K562 (cell line): Measurements from ENCODE around the gene ALS2CL. TPM values are rescaled to one million over a fixed set of nuclear protein-coding genes. Genes with fewer than 3 reads are reported as not detected.
A peak's percentile ranks its signal among the peaks of the same experiment; 100 is the strongest.

Experiments used
- ATAC-seq: fragments of 200-7000 bp; cut with Tn5 transposase; 3 replicates; pipeline ENCODE4 v1.9.1; 2020; ENCODE audit warnings: moderate library complexity
- BruUV-seq: library from RNA; stranded (reverse); fragments of 400-500 nt; replicated peaks from 2 replicates; lab custom pipeline; 2021; lab: Mats Ljungman, UMichigan
- CTCF ChIA-PET: fragments of 300-600 bp; formaldehyde crosslinking; extraction: SDS; loops from one replicate; lab custom pipeline; 2021; ENCODE audit warnings: low intra/inter-chr PET ratio; lab: Yijun Ruan, JAX
- POLR2A ChIA-PET: fragments of 300-600, 350-650 bp; sonication (Branson Sonifier 250); formaldehyde crosslinking; extraction: SDS; loops from one replicate; lab custom pipeline; 2021; ENCODE audit warnings: antibody characterized with exemption, inconsistent platforms; lab: Yijun Ruan, JAX
- DNase-seq, 4 experiments: peaks; one replicate each; pipeline versions ENCODE4 v3.0.0 to v3.0.0-alpha.2; 2011 to 2018; ENCODE audit warnings: low spot score in 3 of 4, mixed read lengths in 3 of 4; ENCODE audit errors: extremely low read depth in 1 of 4
- FAIRE-seq: peaks from 2 replicates; lab custom pipeline; 2011; peaks lifted over from hg19 to GRCh38; lab: Jason Lieb, UNC
- H2AFZ ChIP-seq: 2 replicates; pipeline ENCODE4 v1.6.0; 2011; ENCODE audit warnings: low read depth, low read length, control low read depth, inconsistent platforms
- H3K27ac ChIP-seq: fragments of 200-600 bp; 3 replicates; pipeline ENCODE4 v1.8.0; 2011; ENCODE audit warnings: low read depth, mild to moderate bottlenecking, control low read depth, inconsistent platforms, low read length, moderate library complexity, mixed read lengths; ENCODE audit errors: extremely low read depth
- H3K27me3 ChIP-seq, 2 experiments: fragments of 300-600 bp in 1 of 2; 2 replicates in 1 of 2; 3 replicates in 1 of 2; pipeline versions ENCODE4 v1.6.0 to v1.8.0; 2011; ENCODE audit warnings: inconsistent platforms in 2 of 2, low read length in 2 of 2, mild to moderate bottlenecking in 1 of 2, mixed read lengths in 1 of 2, moderate library complexity in 1 of 2; ENCODE audit not compliant: control insufficient read depth in 2 of 2, insufficient read depth in 2 of 2
- H3K36me3 ChIP-seq: fragments of 300-600 bp; 3 replicates; pipeline ENCODE4 v1.8.0; 2011; ENCODE audit warnings: mild to moderate bottlenecking, low read length, inconsistent platforms; ENCODE audit not compliant: control insufficient read depth, insufficient read depth
- H3K4me1 ChIP-seq, 2 experiments: fragments of 200-600 bp in 1 of 2; replicated peaks in 1 of 2; 2 replicates in 1 of 2; 3 replicates in 1 of 2; pipeline versions ENCODE4 v1.5.1 to v1.8.0; 2011; ENCODE audit warnings: inconsistent platforms in 2 of 2, low read length in 2 of 2, mild to moderate bottlenecking in 1 of 2, mixed read lengths in 1 of 2, moderate library complexity in 1 of 2; ENCODE audit not compliant: control insufficient read depth in 2 of 2, insufficient read depth in 2 of 2
- H3K4me2 ChIP-seq: 2 replicates; pipeline ENCODE4 v1.6.1; 2011; ENCODE audit warnings: low read length, control low read depth, inconsistent platforms, mixed read lengths; ENCODE audit not compliant: insufficient read depth
- H3K4me3 ChIP-seq: fragments of 200-600 bp; sonication (generic), shearing (Covaris generic); 2 replicates; pipeline ENCODE4 v1.5.1; 2016; ENCODE audit warnings: control low read depth, inconsistent platforms
- H3K79me2 ChIP-seq: fragments of 200-600 bp; 3 replicates; pipeline ENCODE4 v1.8.0; 2011; ENCODE audit warnings: low read length, inconsistent platforms; ENCODE audit not compliant: control insufficient read depth, insufficient read depth
- H3K9ac ChIP-seq, 2 experiments: 2 replicates each; pipeline versions ENCODE4 v1.6.0 to v1.6.1; 2011; ENCODE audit warnings: low read depth in 2 of 2, low read length in 2 of 2, control low read depth in 1 of 2, inconsistent platforms in 1 of 2, mild to moderate bottlenecking in 1 of 2, mixed read lengths in 1 of 2; ENCODE audit not compliant: insufficient read depth in 1 of 2
- H3K9me1 ChIP-seq: one replicate; pipeline ENCODE4 v1.6.0; 2011; ENCODE audit warnings: inconsistent platforms, mild to moderate bottlenecking, low read length, moderate library complexity; ENCODE audit not compliant: control insufficient read depth, insufficient read depth
- H3K9me3 ChIP-seq: replicated peaks from 2 replicates; pipeline ENCODE4 v1.5.1; 2011; ENCODE audit warnings: low read depth, low read length, inconsistent platforms; ENCODE audit not compliant: control insufficient read depth, insufficient read depth
- H4K20me1 ChIP-seq: replicated peaks from 2 replicates; pipeline ENCODE4 v1.6.1; 2011; ENCODE audit warnings: low read length, inconsistent platforms, mixed read lengths; ENCODE audit not compliant: control insufficient read depth, insufficient read depth
- CBX8 ChIP-seq: fragments of 200-600 bp; sonication (generic); IDR thresholded peaks from 2 replicates; pipeline ENCODE4 v1.6.1; 2012; ENCODE audit warnings: borderline replicate concordance, mixed run types, low read depth, mild to moderate bottlenecking, moderate library complexity, mixed read lengths, low read length, control low read depth, inconsistent platforms; ENCODE audit not compliant: poor library complexity, severe bottlenecking; ENCODE audit errors: extremely low read depth
- ERF ChIP-seq: fragments of 450-650 bp; formaldehyde crosslinking; IDR thresholded peaks from 2 replicates; pipeline ENCODE4 v1.4.0; 2020; ENCODE audit warnings: mild to moderate bottlenecking, mixed read lengths
- ETV6 ChIP-seq, 3 experiments: fragments of 150-350 bp in 1 of 3; sonication (generic) in 1 of 3; formaldehyde crosslinking in 1 of 3; IDR thresholded peaks; 2 replicates each; pipeline versions ENCODE4 v1.6.1 to v1.8.0; 2014 to 2022; ENCODE audit warnings: borderline replicate concordance in 2 of 3, low read depth in 2 of 3, antibody characterized with exemption in 1 of 3, low read length in 1 of 3, mild to moderate bottlenecking in 1 of 3, missing genetic modification reagents in 1 of 3
- PHF8 ChIP-seq: fragments of 200-600 bp; sonication (generic); IDR thresholded peaks from 2 replicates; pipeline ENCODE4 v1.6.1; 2012; ENCODE audit warnings: mixed run types, mild to moderate bottlenecking, inconsistent platforms, low read length, moderate library complexity, borderline replicate concordance
- PRDM10 ChIP-seq: fragments of 450-650 bp; IDR thresholded peaks from 2 replicates; pipeline ENCODE4 v1.6.1; 2018; ENCODE audit not compliant: partially characterized antibody
- SMAD3 ChIP-seq: fragments of 450-650 bp; formaldehyde crosslinking; conservative IDR thresholded peaks from 2 replicates; pipeline ENCODE4 v1.4.0; 2020; ENCODE audit warnings: mild to moderate bottlenecking
- ZNF740 ChIP-seq, 3 experiments: fragments of 200-800 bp in 1 of 3; sonication (Bioruptor generic) in 1 of 3; sonication (generic) in 1 of 3; formaldehyde crosslinking in 1 of 3; IDR thresholded peaks; 2 replicates each; pipeline versions ENCODE4 v1.6.1 to v1.8.0; 2016 to 2022; ENCODE audit warnings: mild to moderate bottlenecking in 2 of 3, missing compliant biosample characterization in 2 of 3, missing genetic modification characterization in 2 of 3, missing genetic modification reagents in 1 of 3
- WGBS: fragments of 100-300 bp; shearing (Covaris generic); methylation state at CpG from one replicate; pipeline ENCODE4 v1.1.6; 2016; ENCODE audit warnings: low coverage, mixed read lengths; ENCODE audit not compliant: insufficient coverage; ENCODE audit errors: missing lambda C conversion rate; 5-methylcytosine and 5-hydroxymethylcytosine counted together
- in situ Hi-C: fragments of 300-500 bp; cut with MboI; formaldehyde crosslinking; loops from 4 replicates; pipeline ENCODE4 v1.15.0; 2018; ENCODE audit warnings: inconsistent platforms, mixed read lengths
- intact Hi-C: fragments of 100-400 bp; cut with micrococcal nuclease; formaldehyde crosslinking; loops from 2 replicates; pipeline ENCODE4 v1.14.2; 2022
- polyA plus RNA-seq, 8 experiments: library from polyadenylated mRNA; depleted of rRNA in 4 of 8; stranded (reverse) in 5 of 8; unstranded in 3 of 8; fragments of >200 nt; fragmentation: Nextera tagmentation in 2 of 8; fragmentation: Illumina TruSeq in 1 of 8; extraction: Ambion mirVana in 2 of 8; extraction: Trizol in 1 of 8; gene quantifications; 2 replicates each; pipeline versions ENCODE4 v1.2.1 to v1.2.3, GENCODE V29; 2011 to 2014; ENCODE audit warnings: inconsistent platforms in 1 of 8, missing spikeins in 1 of 8
- total RNA-seq, 7 experiments: library from RNA; depleted of rRNA in 6 of 7; stranded (reverse); fragments of >200 nt in 6 of 7; fragmentation: Illumina TruSeq in 2 of 7; extraction: Trizol in 2 of 7; gene quantifications; 2 replicates each; pipeline versions ENCODE4 v1.2.1 to v1.2.3, GENCODE V29; 2011 to 2021; ENCODE audit warnings: low replicate concordance in 1 of 7

Gene ALS2CL
- total and polyA plus RNA-seq, 9 of the 15 experiments (the other 6 are each of a cell fraction or from before 2014, with no cell fraction given), result 0.03 to 0.13 (median 0.05) TPM; not detected in 3

DNA sequence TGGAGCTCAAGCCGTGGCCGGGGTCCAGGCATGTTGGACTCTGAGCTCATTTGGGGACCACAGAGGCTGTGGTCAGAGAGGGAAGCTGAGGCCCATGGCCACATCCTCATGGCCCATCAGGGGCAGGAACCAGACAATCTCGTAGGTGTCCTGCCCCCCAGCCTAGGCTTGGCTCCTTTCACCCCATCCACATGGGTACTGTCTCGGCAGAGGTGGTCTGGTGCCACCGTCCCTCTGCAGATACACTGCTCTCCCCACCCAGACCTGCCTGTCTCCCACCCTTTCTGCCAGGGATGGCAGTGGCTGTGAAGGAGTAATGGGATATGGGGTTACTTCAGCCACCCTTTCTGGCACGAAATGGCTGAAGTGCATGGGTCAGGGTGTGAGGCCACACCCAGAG is 16.2 kb upstream of the ALS2CL start:
- H2AFZ ChIP-seq, result no peak overlapping the region
- BruUV-seq, result no TSS peak
- WGBS, result 1% methylated on average over 5 of the region's 6 CpGs
- no peaks in the 10 kb centered on the region for H3K4me1 ChIP-seq
- FAIRE-seq (no peak), ATAC-seq (no peak), DNase-seq (no peak)
- ChIA-PET POLR2A (interaction anchor here (0.7 to 1.1 kb wide), 4 partner anchors 8 to 270 kb away, joined by 3 to 6 read pairs (median 4); partner anchors contain the start of gene NBEAL2), CTCF (no interaction called here)
- H3K4me2 ChIP-seq, result no peak overlapping the region
- in situ Hi-C loops (loop anchor here (10.0 kb wide), 1 partner anchor 645 kb away; no protein-coding TSS in a partner anchor), intact Hi-C loops (loop anchor here (10.0 kb wide), 2 partner anchors 285 to 665 kb away; no protein-coding TSS in a partner anchor)
- H3K9ac ChIP-seq, result no peak overlapping the region
- no peak overlapping the region for H3K4me3 ChIP-seq
- no peaks in the 10 kb centered on the region for H3K79me2 ChIP-seq
- H3K36me3 ChIP-seq, result no peaks in the 10 kb centered on the region
- H3K27me3 ChIP-seq, result peaks cover 11 to 58% of the 10 kb centered on the region in 2 experiments; a peak in 4 of 5 replicates
- peaks cover 27% of the 10 kb centered on the region for H4K20me1 ChIP-seq
- H3K27ac ChIP-seq, result no peak overlapping the region
- no peaks in the 10 kb centered on the region for H3K9me3 ChIP-seq
- no peaks in the 10 kb centered on the region for H3K9me1 ChIP-seq
- no peak for TF ChIP-seq PHF8
- TF ChIP-seq SMAD3, result no peak
- no peak for TF ChIP-seq CBX8

- Histone ChIP-seq H3K9ac (0 out of 4 replicates have a peak overlapping the region, but pooled peaks of 1 of the 2 experiments have one; percentile 7), H3K4me3 (no peak overlapping the region), H3K4me1 (no peaks in the 10 kb centered on the region), H3K9me1 (no peaks in the 10 kb centered on the region), H3K36me3 (no peaks in the 10 kb centered on the region), H3K79me2 (no peaks in the 10 kb centered on the region), H3K27me3 (peaks cover 11 to 54% of the 10 kb centered on the region in 2 experiments; a peak in 4 of 5 replicates), H4K20me1 (peaks cover 31% of the 10 kb centered on the region), H2AFZ (no peak overlapping the region), H3K27ac (no peak overlapping the region), H3K4me2 (no peak overlapping the region), H3K9me3 (no peaks in the 10 kb centered on the region)
- no TSS peak for BruUV-seq
- in situ Hi-C loops (no loop called here), intact Hi-C loops (loop anchor here (10.0 kb wide), 2 partner anchors 286 to 666 kb away; no protein-coding TSS in a partner anchor)
- FAIRE-seq (no peak), DNase-seq (no peak)
- POLR2A ChIA-PET, result interaction anchor here (1.0 to 1.1 kb wide), 2 partner anchors 200 to 210 kb away, joined by 4 read pairs; no protein-coding TSS in a partner anchor
- CTCF ChIA-PET, result no interaction called here
- WGBS, result 0% methylated on average over 7 of the region's 7 CpGs
- no peak for TF ChIP-seq ERF (CRISPR knock-in tag)
- TF ChIP-seq ZNF740 (CRISPR knock-in tag; IDR thresholded peaks at IDR 0.05), result no peak
- TF ChIP-seq ZNF740 (tag; IDR thresholded peaks at IDR 0.05), result no peak
- TF ChIP-seq ETV6 (IDR thresholded peaks at IDR 0.05; ENCODE audit: borderline replicate concordance in 1 of 2, low read depth in 2 of 2, low read length in 1 of 2), result no peak
- TF ChIP-seq ETV6 (CRISPR knock-in tag; IDR thresholded peaks at IDR 0.05; ENCODE audit: borderline replicate concordance), result no peak
- peak; percentile 63 for TF ChIP-seq PRDM10
- TF ChIP-seq, all 486 proteins: peak for 1
- ATAC-seq, result no peak
Measured at GRCh38 chr3:46709157-46709654, 15.7 kb upstream of the ALS2CL start.
